PC-9 (cell line): ENCODE data around the gene IQCK. TPM values are rescaled to one million over a fixed set of nuclear protein-coding genes. Genes with fewer than 3 reads are reported as not detected.

Source experiments
- BruUV-seq: library from RNA; stranded (reverse); fragments of 400-500 nt; replicated peaks from 2 replicates; lab custom pipeline; 2021; lab: Mats Ljungman, UMichigan
- CTCF ChIA-PET: fragments of 300-600 bp; sonication (Branson Sonifier 250); formaldehyde crosslinking; loops from one replicate; lab custom pipeline; 2022; ENCODE audit warnings: antibody characterized with exemption; lab: Charles Lee
- POLR2A ChIA-PET: fragments of 300-600 bp; sonication (Branson Sonifier 250); formaldehyde crosslinking; loops from one replicate; lab custom pipeline; 2022; ENCODE audit warnings: antibody characterized with exemption; ENCODE audit not compliant: unreplicated experiment; lab: Charles Lee
- DNase-seq, 2 experiments: peaks; one replicate each; pipeline versions ENCODE4 v3.0.0 to v3.0.0-alpha.2; 2015 to 2022; ENCODE audit warnings: mixed read lengths in 1 of 2
- H2AFZ ChIP-seq: fragments of 200-600 bp; sonication (generic); 2 replicates; pipeline ENCODE4 v1.8.1; 2017; ENCODE audit warnings: antibody characterized with exemption
- H3F3A ChIP-seq: fragments of 200-600 bp; sonication (generic); 2 replicates; pipeline ENCODE4 v1.8.1; 2017; ENCODE audit warnings: antibody characterized with exemption, mild to moderate bottlenecking, low read depth; ENCODE audit not compliant: insufficient read depth
- H3K27ac ChIP-seq: fragments of 200-600 bp; sonication (generic); 2 replicates; pipeline ENCODE4 v1.6.1; 2016; ENCODE audit warnings: mixed run types
- H3K27me3 ChIP-seq: fragments of 200-600 bp; sonication (generic); 2 replicates; pipeline ENCODE4 v1.6.1; 2016; ENCODE audit warnings: low read depth, mixed run types; ENCODE audit not compliant: insufficient read depth
- H3K36me3 ChIP-seq: fragments of 200-600 bp; sonication (generic); 2 replicates; pipeline ENCODE4 v1.6.1; 2016; ENCODE audit warnings: low read depth, mixed run types
- H3K4me1 ChIP-seq: fragments of 200-600 bp; sonication (generic); replicated peaks from 2 replicates; pipeline ENCODE4 v1.6.1; 2016; ENCODE audit warnings: mixed run types; ENCODE audit not compliant: insufficient read depth
- H3K4me2 ChIP-seq: fragments of 200-600 bp; sonication (generic); 2 replicates; pipeline ENCODE4 v1.6.1; 2017; ENCODE audit warnings: mixed run types
- H3K4me3 ChIP-seq: fragments of 200-600 bp; sonication (generic); 2 replicates; pipeline ENCODE4 v1.6.1; 2016; ENCODE audit warnings: mixed run types
- H3K79me2 ChIP-seq: fragments of 200-600 bp; sonication (generic); 2 replicates; pipeline ENCODE4 v1.6.1; 2017; ENCODE audit warnings: low read depth, mixed run types
- H3K9me2 ChIP-seq: fragments of 200-600 bp; sonication (generic); 2 replicates; pipeline ENCODE4 v1.8.1; 2017; ENCODE audit warnings: mild to moderate bottlenecking; ENCODE audit not compliant: insufficient read depth
- H3K9me3 ChIP-seq: fragments of 200-600 bp; sonication (generic); 2 replicates; pipeline ENCODE4 v1.8.1; 2016; ENCODE audit warnings: low read depth; ENCODE audit not compliant: insufficient read depth
- H4K20me1 ChIP-seq: fragments of 200-600 bp; sonication (generic); 2 replicates; pipeline ENCODE4 v1.8.1; 2017; ENCODE audit not compliant: insufficient read depth
- CTCF ChIP-seq: fragments of 200-600 bp; sonication (generic); conservative IDR thresholded peaks from 2 replicates; pipeline ENCODE4 v1.6.1; 2017; ENCODE audit warnings: mixed run types, antibody characterized with exemption, mild to moderate bottlenecking, moderate library complexity
- EZH2 ChIP-seq: fragments of 200-600 bp; sonication (generic); IDR thresholded peaks from 2 replicates; pipeline ENCODE4 v1.8.0; 2017; ENCODE audit warnings: antibody characterized with exemption, low read depth
- intact Hi-C: fragments of 100-400 bp; cut with micrococcal nuclease; formaldehyde crosslinking; loops from one replicate; pipeline ENCODE4 v1.10.0; 2022; ENCODE audit not compliant: unreplicated experiment
- total RNA-seq: library from RNA; stranded (reverse); gene quantifications from 2 replicates; pipeline ENCODE4 v1.2.3, GENCODE V29; 2021

Gene IQCK
- total RNA-seq, 1 experiment from 2014 or later, result 21.6 TPM

- H3K27me3 ChIP-seq, result no peaks in the 10 kb centered on the region
- H3K79me2 ChIP-seq, result no peaks in the 10 kb centered on the region
- no peak overlapping the region for H2AFZ ChIP-seq
- no peak overlapping the region for H3K27ac ChIP-seq
- no peaks in the 10 kb centered on the region for H3K4me1 ChIP-seq
- no peaks in the 10 kb centered on the region for H3K9me3 ChIP-seq
- no TSS peak for BruUV-seq
- H3F3A ChIP-seq, result no peaks in the 10 kb centered on the region; the same call in 1 of the 2 replicates
- H3K9me2 ChIP-seq, result no peaks in the 10 kb centered on the region
- intact Hi-C loops, result no loop called here
- POLR2A ChIA-PET, result no interaction called here
- TF ChIP-seq EZH2 (no peak), CTCF (no peak)
- no peaks in the 10 kb centered on the region for H4K20me1 ChIP-seq
- no peak for DNase-seq
- no peak overlapping the region for H3K4me3 ChIP-seq
- H3K4me2 ChIP-seq, result no peak overlapping the region
- no peaks in the 10 kb centered on the region for H3K36me3 ChIP-seq
- CTCF ChIA-PET, result no interaction called here
Observed at GRCh38 chr16:19861811-19862327, 143.8 kb downstream of the IQCK start.

- no peaks in the 10 kb centered on the region for H3K9me2 ChIP-seq
- H3K9me3 ChIP-seq, result no peaks in the 10 kb centered on the region
- no peaks in the 10 kb centered on the region for H3K27me3 ChIP-seq
- no peak overlapping the region for H3K4me3 ChIP-seq
- H3K36me3 ChIP-seq, result no peaks in the 10 kb centered on the region; the same call in 1 of the 2 replicates
- TF ChIP-seq EZH2 (no peak), CTCF (no peak)
- no peak overlapping the region for H3K27ac ChIP-seq
- DNase-seq, result no peak
- CTCF ChIA-PET, result no interaction called here
- no peak overlapping the region for H3K4me2 ChIP-seq
- no peaks in the 10 kb centered on the region for H4K20me1 ChIP-seq
- no peaks in the 10 kb centered on the region; the same call in 1 of the 2 replicates for H3F3A ChIP-seq
- POLR2A ChIA-PET, result no interaction called here
- H2AFZ ChIP-seq, result no peak overlapping the region
- intact Hi-C loops, result no loop called here
- 0 out of 2 replicates have a peak, but pooled peaks cover 3% of the 10 kb centered on the region for H3K79me2 ChIP-seq
- no peaks in the 10 kb centered on the region for H3K4me1 ChIP-seq
- no TSS peak for BruUV-seq
Observed at GRCh38 chr16:19863990-19864389, 145.9 kb downstream of the IQCK start.

GRCh38 chr16:19864566-19864965 is 146.5 kb downstream of the IQCK start:
- ChIA-PET POLR2A (no interaction called here), CTCF (interaction anchor here (0.7 kb wide), 1 partner anchor 166 kb away, joined by 4 read pairs; no protein-coding TSS in a partner anchor)
- TF ChIP-seq CTCF (no peak), EZH2 (no peak)
- Histone ChIP-seq H3F3A (no peaks in the 10 kb centered on the region; the same call in 1 of the 2 replicates), H3K4me2 (no peak overlapping the region), H4K20me1 (no peaks in the 10 kb centered on the region), H3K4me3 (no peak overlapping the region), H3K9me3 (no peaks in the 10 kb centered on the region), H3K27ac (no peak overlapping the region), H2AFZ (no peak overlapping the region), H3K27me3 (no peaks in the 10 kb centered on the region), H3K9me2 (no peaks in the 10 kb centered on the region), H3K79me2 (0 out of 2 replicates have a peak, but pooled peaks cover 3% of the 10 kb centered on the region), H3K4me1 (no peaks in the 10 kb centered on the region), H3K36me3 (no peaks in the 10 kb centered on the region; the same call in 1 of the 2 replicates)
- no TSS peak for BruUV-seq
- DNase-seq, result no peak
- intact Hi-C loops, result no loop called here
